WTC11 (cell line): ENCODE results near the gene PARVG. TPM values are rescaled to one million over a fixed set of nuclear protein-coding genes. Genes with fewer than 3 reads are reported as not detected.

ENCODE experiments used
- ATAC-seq: fragments of 200-7000 bp; cut with Tn5 transposase; 2 replicates; pipeline ENCODE4 v1.10.0; 2021; ENCODE audit warnings: mild to moderate bottlenecking, moderate library complexity
- CTCF ChIA-PET: fragments of 300-600 bp; sonication (Branson Sonifier 250); formaldehyde crosslinking; loops from one replicate; lab custom pipeline; 2021; ENCODE audit warnings: antibody characterized with exemption; lab: Charles Lee
- POLR2A ChIA-PET: fragments of 350-600 bp; sonication (Branson Sonifier 250); formaldehyde crosslinking; loops from one replicate; lab custom pipeline; 2021; ENCODE audit warnings: antibody characterized with exemption; lab: Charles Lee
- DNase-seq: peaks from one replicate; pipeline ENCODE4 v3.0.0; 2021; ENCODE audit warnings: low spot score
- H3K27ac Mint-ChIP-seq: 2 replicates; pipeline ENCODE4 v1.8.0; 2021; ENCODE audit warnings: mixed read lengths
- H3K27me3 Mint-ChIP-seq: 2 replicates; pipeline ENCODE4 v1.8.0; 2021; ENCODE audit warnings: low read depth, mild to moderate bottlenecking, moderate library complexity, mixed read lengths
- H3K36me3 Mint-ChIP-seq: 2 replicates; pipeline ENCODE4 v1.8.0; 2021; ENCODE audit warnings: mixed read lengths
- H3K4me1 Mint-ChIP-seq: 2 replicates; pipeline ENCODE4 v1.8.0; 2022; ENCODE audit warnings: mixed read lengths
- H3K4me3 Mint-ChIP-seq: 2 replicates; pipeline ENCODE4 v1.8.0; 2021; ENCODE audit warnings: mild to moderate bottlenecking, moderate library complexity, mixed read lengths
- H3K9me3 Mint-ChIP-seq: 2 replicates; pipeline ENCODE4 v1.8.0; 2021; ENCODE audit warnings: mixed read lengths
- CTCF ChIP-seq: fragments of 200-600 bp; IDR thresholded peaks from 2 replicates; pipeline ENCODE4 v1.8.0; 2022; ENCODE audit warnings: antibody characterized with exemption
- E2F1 ChIP-seq: sonication (generic); formaldehyde crosslinking; IDR thresholded peaks from 2 replicates; pipeline ENCODE4 v1.8.0; 2022; ENCODE audit warnings: mild to moderate bottlenecking, missing genetic modification reagents
- EMX1 ChIP-seq: fragments of 250-450 bp; sonication (Bioruptor Pico); IDR thresholded peaks from 2 replicates; pipeline ENCODE4 v1.8.0; 2021; ENCODE audit warnings: mild to moderate bottlenecking
- ESRRA ChIP-seq: sonication (generic); formaldehyde crosslinking; IDR thresholded peaks from 2 replicates; pipeline ENCODE4 v1.8.1; 2022; ENCODE audit warnings: mild to moderate bottlenecking, missing genetic modification reagents, borderline replicate concordance
- ETV6 ChIP-seq: sonication (generic); formaldehyde crosslinking; IDR thresholded peaks from 2 replicates; pipeline ENCODE4 v1.8.1; 2022; ENCODE audit warnings: mild to moderate bottlenecking, missing genetic modification reagents
- GRHL2 ChIP-seq: fragments of 250-450 bp; sonication (Bioruptor Pico); IDR thresholded peaks from 2 replicates; pipeline ENCODE4 v1.8.0; 2022; ENCODE audit warnings: mild to moderate bottlenecking, moderate library complexity; ENCODE audit not compliant: insufficient replicate concordance, severe bottlenecking
- JUN ChIP-seq: sonication (generic); formaldehyde crosslinking; IDR thresholded peaks from 2 replicates; pipeline ENCODE4 v1.8.0; 2023; ENCODE audit warnings: mild to moderate bottlenecking, missing genetic modification reagents
- NFYB ChIP-seq: sonication (generic); formaldehyde crosslinking; conservative IDR thresholded peaks from 2 replicates; pipeline ENCODE4 v1.8.0; 2022; ENCODE audit warnings: low read depth, missing genetic modification reagents
- SMAD3 ChIP-seq: sonication (generic); formaldehyde crosslinking; IDR thresholded peaks from 2 replicates; pipeline ENCODE4 v1.8.0; 2022; ENCODE audit warnings: missing genetic modification reagents, mild to moderate bottlenecking, borderline replicate concordance
- ZNF138 ChIP-seq: sonication (generic); formaldehyde crosslinking; conservative IDR thresholded peaks from 2 replicates; pipeline ENCODE4 v1.8.1; 2022; ENCODE audit warnings: mild to moderate bottlenecking, moderate library complexity, missing genetic modification reagents
- total RNA-seq: library from RNA; stranded (reverse); gene quantifications from 3 replicates; pipeline ENCODE4 v1.2.3, GENCODE V29; 2021
- TF ChIP-seq, protein P1 (sequence below): fragments of 250-450 bp; sonication (Bioruptor Pico); IDR thresholded peaks from 2 replicates; pipeline ENCODE4 v1.8.0; 2021; ENCODE audit warnings: mild to moderate bottlenecking
- TF ChIP-seq, protein P2 (sequence below): sonication (generic); formaldehyde crosslinking; IDR thresholded peaks from 2 replicates; pipeline ENCODE4 v1.8.0; 2023; ENCODE audit warnings: missing genetic modification reagents
- TF ChIP-seq, protein P3 (sequence below): sonication (generic); formaldehyde crosslinking; conservative IDR thresholded peaks from 2 replicates; pipeline ENCODE4 v1.8.1; 2023; ENCODE audit warnings: mild to moderate bottlenecking, low read depth, missing genetic modification reagents, moderate library complexity

The PARVG gene
- total RNA-seq, 1 experiment from 2014 or later: 0.94 TPM

- DNase-seq (no peak), ATAC-seq (no peak)
- Mint-ChIP-seq H3K36me3 (peaks cover 38% of the 10 kb centered on the region), H3K27ac (no peak overlapping the region), H3K27me3 (peaks cover 17% of the 10 kb centered on the region), H3K4me3 (no peak overlapping the region), H3K9me3 (peaks cover 35% of the 10 kb centered on the region), H3K4me1 (peaks cover 7% of the 10 kb centered on the region)
- TF ChIP-seq ESRRA (no peak), JUN (CRISPR knock-in tag) (no peak), EMX1 (CRISPR knock-in tag) (no peak), NFYB (CRISPR knock-in tag) (no peak), ZNF138 (CRISPR knock-in tag) (no peak), E2F1 (CRISPR knock-in tag) (no peak), ETV6 (CRISPR knock-in tag) (no peak), GRHL2 (CRISPR knock-in tag) (no peak)
- TF ChIP-seq, protein P1, sequence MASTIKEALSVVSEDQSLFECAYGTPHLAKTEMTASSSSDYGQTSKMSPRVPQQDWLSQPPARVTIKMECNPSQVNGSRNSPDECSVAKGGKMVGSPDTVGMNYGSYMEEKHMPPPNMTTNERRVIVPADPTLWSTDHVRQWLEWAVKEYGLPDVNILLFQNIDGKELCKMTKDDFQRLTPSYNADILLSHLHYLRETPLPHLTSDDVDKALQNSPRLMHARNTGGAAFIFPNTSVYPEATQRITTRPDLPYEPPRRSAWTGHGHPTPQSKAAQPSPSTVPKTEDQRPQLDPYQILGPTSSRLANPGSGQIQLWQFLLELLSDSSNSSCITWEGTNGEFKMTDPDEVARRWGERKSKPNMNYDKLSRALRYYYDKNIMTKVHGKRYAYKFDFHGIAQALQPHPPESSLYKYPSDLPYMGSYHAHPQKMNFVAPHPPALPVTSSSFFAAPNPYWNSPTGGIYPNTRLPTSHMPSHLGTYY (CRISPR knock-in tag): no peak
- TF ChIP-seq, protein P2, sequence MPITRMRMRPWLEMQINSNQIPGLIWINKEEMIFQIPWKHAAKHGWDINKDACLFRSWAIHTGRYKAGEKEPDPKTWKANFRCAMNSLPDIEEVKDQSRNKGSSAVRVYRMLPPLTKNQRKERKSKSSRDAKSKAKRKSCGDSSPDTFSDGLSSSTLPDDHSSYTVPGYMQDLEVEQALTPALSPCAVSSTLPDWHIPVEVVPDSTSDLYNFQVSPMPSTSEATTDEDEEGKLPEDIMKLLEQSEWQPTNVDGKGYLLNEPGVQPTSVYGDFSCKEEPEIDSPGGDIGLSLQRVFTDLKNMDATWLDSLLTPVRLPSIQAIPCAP: no peak
- CTCF ChIA-PET: interaction anchor here (0.8 to 1.0 kb wide), 2 partner anchors 52 to 532 kb away, joined by 3 read pairs; no protein-coding TSS in a partner anchor
- POLR2A ChIA-PET: no interaction called here
Observed at GRCh38 chr22:44137415-44137814, 43.3 kb upstream of the PARVG start.

DNA sequence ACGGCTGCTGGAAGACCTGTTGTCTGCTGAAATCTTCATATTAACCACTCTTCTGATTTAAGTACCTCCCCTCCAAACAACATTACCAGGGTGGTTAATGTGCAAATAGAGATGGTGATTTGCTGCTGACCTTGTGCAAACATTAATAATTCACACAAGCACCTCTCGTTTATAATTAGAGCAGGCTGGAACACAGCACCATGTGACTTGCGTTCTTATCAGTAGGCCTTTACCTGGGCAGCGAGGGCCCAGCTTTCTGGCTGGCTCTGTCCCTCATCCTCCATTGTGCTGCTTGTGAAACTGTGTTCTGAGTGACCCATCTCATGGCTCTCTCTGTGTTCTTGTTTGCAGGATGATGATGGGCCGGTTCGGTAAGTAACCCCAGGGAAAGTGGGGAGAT is 41.0 kb upstream of the PARVG start:
- H3K9me3 Mint-ChIP-seq: peaks cover 35% of the 10 kb centered on the region
- ATAC-seq (no peak), DNase-seq (no peak)
- TF ChIP-seq, protein P2: no peak
- no peak for TF ChIP-seq CTCF
- TF ChIP-seq SMAD3 (CRISPR knock-in tag): no peak
- TF ChIP-seq, protein P3, sequence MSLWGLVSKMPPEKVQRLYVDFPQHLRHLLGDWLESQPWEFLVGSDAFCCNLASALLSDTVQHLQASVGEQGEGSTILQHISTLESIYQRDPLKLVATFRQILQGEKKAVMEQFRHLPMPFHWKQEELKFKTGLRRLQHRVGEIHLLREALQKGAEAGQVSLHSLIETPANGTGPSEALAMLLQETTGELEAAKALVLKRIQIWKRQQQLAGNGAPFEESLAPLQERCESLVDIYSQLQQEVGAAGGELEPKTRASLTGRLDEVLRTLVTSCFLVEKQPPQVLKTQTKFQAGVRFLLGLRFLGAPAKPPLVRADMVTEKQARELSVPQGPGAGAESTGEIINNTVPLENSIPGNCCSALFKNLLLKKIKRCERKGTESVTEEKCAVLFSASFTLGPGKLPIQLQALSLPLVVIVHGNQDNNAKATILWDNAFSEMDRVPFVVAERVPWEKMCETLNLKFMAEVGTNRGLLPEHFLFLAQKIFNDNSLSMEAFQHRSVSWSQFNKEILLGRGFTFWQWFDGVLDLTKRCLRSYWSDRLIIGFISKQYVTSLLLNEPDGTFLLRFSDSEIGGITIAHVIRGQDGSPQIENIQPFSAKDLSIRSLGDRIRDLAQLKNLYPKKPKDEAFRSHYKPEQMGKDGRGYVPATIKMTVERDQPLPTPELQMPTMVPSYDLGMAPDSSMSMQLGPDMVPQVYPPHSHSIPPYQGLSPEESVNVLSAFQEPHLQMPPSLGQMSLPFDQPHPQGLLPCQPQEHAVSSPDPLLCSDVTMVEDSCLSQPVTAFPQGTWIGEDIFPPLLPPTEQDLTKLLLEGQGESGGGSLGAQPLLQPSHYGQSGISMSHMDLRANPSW (CRISPR knock-in tag): no peak
- H3K36me3 Mint-ChIP-seq: peaks cover 38% of the 10 kb centered on the region
- 0 out of 2 replicates have a peak overlapping the region, but pooled peaks have one; percentile 41 for H3K27ac Mint-ChIP-seq
- H3K4me1 Mint-ChIP-seq: peaks cover 8% of the 10 kb centered on the region
- no peak overlapping the region for H3K4me3 Mint-ChIP-seq
- peaks cover 17% of the 10 kb centered on the region for H3K27me3 Mint-ChIP-seq
- ChIA-PET CTCF (no interaction called here), POLR2A (interaction anchor here (0.6 kb wide), 1 partner anchor 619 kb away, joined by 6 read pairs; no protein-coding TSS in a partner anchor)
